IMR-90 (cell line): ENCODE measurements around the gene LIPI. TPM values are rescaled to one million over a fixed set of nuclear protein-coding genes. Genes with fewer than 3 reads are reported as not detected.
A peak's percentile ranks its signal among the peaks of the same experiment; 100 is the strongest.

Experiments used
- ATAC-seq: fragments of 200-7000 bp; cut with Tn5 transposase; 2 replicates; pipeline ENCODE4 v1.9.1; 2020; ENCODE audit warnings: low read depth, mild to moderate bottlenecking, moderate library complexity
- BruUV-seq: library from RNA; stranded (reverse); fragments of 400-500 nt; replicated peaks from 2 replicates; lab custom pipeline; 2021; lab: Mats Ljungman, UMichigan
- CTCF ChIA-PET: fragments of 300-600 bp; formaldehyde crosslinking; extraction: SDS; loops from one replicate; lab custom pipeline; 2021; ENCODE audit warnings: antibody characterized with exemption; lab: Yijun Ruan, JAX
- POLR2A ChIA-PET: fragments of 300-600 bp; sonication (Branson Sonifier 250); formaldehyde crosslinking; loops from one replicate; lab custom pipeline; 2022; ENCODE audit warnings: antibody characterized with exemption; ENCODE audit not compliant: unreplicated experiment; lab: Charles Lee
- DNase-seq: peaks from one replicate; pipeline ENCODE4 v3.0.0; 2013
- H2AFZ ChIP-seq: replicated peaks from 2 replicates; pipeline ENCODE3; 2013; ENCODE audit warnings: low read length, mild to moderate bottlenecking; ENCODE audit not compliant: poor library complexity
- H2AK5ac ChIP-seq: 2 replicates; pipeline ENCODE4 v1.6.1; 2013; ENCODE audit warnings: low read depth, low read length, inconsistent platforms
- H2AK9ac ChIP-seq: replicated peaks from 2 replicates; pipeline ENCODE3; 2013; ENCODE audit warnings: mild to moderate bottlenecking, low read depth, low read length, moderate library complexity; ENCODE audit not compliant: poor library complexity
- H2BK120ac ChIP-seq: 2 replicates; pipeline ENCODE4 v1.6.1; 2013; ENCODE audit warnings: low read depth, low read length, inconsistent platforms
- H2BK15ac ChIP-seq: 3 replicates; pipeline ENCODE4 v1.6.1; 2013; ENCODE audit warnings: low read depth, low read length, inconsistent platforms
- H2BK20ac ChIP-seq: 2 replicates; pipeline ENCODE4 v1.6.1; 2013; ENCODE audit warnings: low read depth, mild to moderate bottlenecking, inconsistent platforms, low read length, moderate library complexity
- H2BK5ac ChIP-seq: 2 replicates; pipeline ENCODE4 v1.6.1; 2013; ENCODE audit warnings: mild to moderate bottlenecking, low read depth, low read length, inconsistent platforms; ENCODE audit not compliant: poor library complexity, severe bottlenecking
- H3K14ac ChIP-seq: replicated peaks from 2 replicates; pipeline ENCODE4 v1.6.1; 2013; ENCODE audit warnings: low read depth, low read length, inconsistent platforms
- H3K18ac ChIP-seq: 2 replicates; pipeline ENCODE4 v1.6.1; 2013; ENCODE audit warnings: low read depth, low read length, control low read depth
- H3K23ac ChIP-seq: 2 replicates; pipeline ENCODE4 v1.6.1; 2013; ENCODE audit warnings: low read depth, low read length, inconsistent platforms
- H3K27ac ChIP-seq: 2 replicates; pipeline ENCODE4 v1.5.1; 2013; ENCODE audit warnings: mild to moderate bottlenecking, control low read depth, low read length; ENCODE audit not compliant: insufficient read depth
- H3K27me3 ChIP-seq: 2 replicates; pipeline ENCODE4 v1.6.1; 2013; ENCODE audit warnings: low read length; ENCODE audit not compliant: control insufficient read depth, insufficient read depth
- H3K36me3 ChIP-seq: 2 replicates; pipeline ENCODE4 v1.6.1; 2013; ENCODE audit warnings: low read length, mixed read lengths; ENCODE audit not compliant: control insufficient read depth, insufficient read depth
- H3K4ac ChIP-seq: 2 replicates; pipeline ENCODE4 v1.6.1; 2013; ENCODE audit warnings: low read depth, low read length, inconsistent platforms
- H3K4me1 ChIP-seq: 2 replicates; pipeline ENCODE4 v1.6.1; 2013; ENCODE audit warnings: low read length, mixed read lengths; ENCODE audit not compliant: control insufficient read depth, insufficient read depth
- H3K4me2 ChIP-seq: 2 replicates; pipeline ENCODE4 v1.6.1; 2013; ENCODE audit warnings: low read depth, mild to moderate bottlenecking, control low read depth, low read length, moderate library complexity
- H3K4me3 ChIP-seq: 2 replicates; pipeline ENCODE4 v1.5.1; 2013; ENCODE audit warnings: low read depth, mild to moderate bottlenecking, control low read depth, low read length, moderate library complexity; ENCODE audit not compliant: insufficient read depth
- H3K56ac ChIP-seq: 2 replicates; pipeline ENCODE4 v1.6.1; 2013; ENCODE audit warnings: low read length, inconsistent platforms; ENCODE audit not compliant: insufficient read depth; ENCODE audit errors: extremely low read depth
- H3K79me1 ChIP-seq, 2 experiments: 2 replicates each; pipeline ENCODE4 v1.6.1; 2013; ENCODE audit warnings: low read length in 2 of 2, inconsistent platforms in 1 of 2, low read depth in 1 of 2
- H3K9ac ChIP-seq: 2 replicates; pipeline ENCODE4 v1.6.1; 2013; ENCODE audit warnings: low read depth, low read length, control low read depth
- H3K9me1 ChIP-seq: 2 replicates; pipeline ENCODE4 v1.6.1; 2013; ENCODE audit warnings: low read length, inconsistent platforms; ENCODE audit not compliant: insufficient read depth
- H3K9me3 ChIP-seq: 2 replicates; pipeline ENCODE4 v1.6.1; 2013; ENCODE audit warnings: low read length; ENCODE audit not compliant: control insufficient read depth, insufficient read depth
- H4K20me1 ChIP-seq: 2 replicates; pipeline ENCODE4 v1.6.1; 2013; ENCODE audit warnings: low read length, inconsistent platforms; ENCODE audit not compliant: insufficient read depth
- H4K5ac ChIP-seq: 2 replicates; pipeline ENCODE4 v1.6.1; 2013; ENCODE audit warnings: mild to moderate bottlenecking, low read depth, low read length, control low read depth
- H4K8ac ChIP-seq, 2 experiments: 2 replicates each; pipeline ENCODE4 v1.6.1; 2013; ENCODE audit warnings: low read depth in 2 of 2, low read length in 2 of 2, control low read depth in 1 of 2, inconsistent platforms in 1 of 2
- H4K91ac ChIP-seq: 2 replicates; pipeline ENCODE4 v1.6.1; 2013; ENCODE audit warnings: low read depth, low read length, inconsistent platforms; ENCODE audit not compliant: insufficient read depth
- BHLHE40 ChIP-seq: fragments of 150-350 bp; IDR thresholded peaks from 2 replicates; pipeline ENCODE4 v1.6.1; 2016; ENCODE audit warnings: mild to moderate bottlenecking, low read depth, low read length
- FOS ChIP-seq: fragments of 150-350 bp; IDR thresholded peaks from 2 replicates; pipeline ENCODE4 v1.6.1; 2016; ENCODE audit warnings: low read depth, low read length
- MAZ ChIP-seq: IDR thresholded peaks from 2 replicates; pipeline ENCODE4 v1.6.1; 2012; ENCODE audit warnings: low read depth, mild to moderate bottlenecking, low read length, improper control_type of control experiment, moderate library complexity, borderline replicate concordance
- NFE2L2 ChIP-seq: fragments of 150-350 bp; IDR thresholded peaks from 2 replicates; pipeline ENCODE4 v1.6.1; 2016; ENCODE audit warnings: low read depth, mild to moderate bottlenecking, low read length
- RAD21 ChIP-seq: IDR thresholded peaks from 2 replicates; pipeline ENCODE4 v1.6.1; 2012; ENCODE audit warnings: low read length, improper control_type of control experiment
- RCOR1 ChIP-seq: IDR thresholded peaks from 2 replicates; pipeline ENCODE4 v1.6.1; 2012; ENCODE audit warnings: mild to moderate bottlenecking, low read length, improper control_type of control experiment; ENCODE audit not compliant: insufficient replicate concordance
- SMC3 ChIP-seq: fragments of 150-350 bp; IDR thresholded peaks from 2 replicates; pipeline ENCODE4 v1.6.1; 2016; ENCODE audit warnings: low read depth, mild to moderate bottlenecking, antibody characterized with exemption, low read length, moderate library complexity
- WGBS, 2 experiments: methylation state at CpG; one replicate each; pipeline versions ENCODE4 v1.1.5 to v1.1.7; 2013; ENCODE audit warnings: missing lambda C conversion rate in 2 of 2; ENCODE audit not compliant: insufficient read length in 1 of 2; ENCODE audit errors: extremely low coverage in 2 of 2; 5-methylcytosine and 5-hydroxymethylcytosine counted together
- dilution Hi-C: fragments of 300-500 bp; cut with HindIII; formaldehyde crosslinking; loops from one replicate; pipeline ENCODE4 v1.14.3; 2018; ENCODE audit warnings: low sequenced_read_pairs; ENCODE audit not compliant: unreplicated experiment
- in situ Hi-C: fragments of 300-500 bp; cut with MboI; formaldehyde crosslinking; loops from 3 replicates; pipeline ENCODE4 v1.14.3; 2019; ENCODE audit warnings: low sequenced_read_pairs, inconsistent platforms, mixed read lengths
- intact Hi-C: fragments of 100-400 bp; cut with micrococcal nuclease; formaldehyde crosslinking; loops from 2 replicates; pipeline ENCODE4 v1.10.0; 2022
- polyA plus RNA-seq, 3 experiments: library from polyadenylated mRNA; depleted of rRNA; stranded (reverse); fragments of >200 nt; gene quantifications; 2 replicates each; pipeline ENCODE4 v1.2.3, GENCODE V29; 2012; ENCODE audit warnings: low replicate concordance in 1 of 3
- total RNA-seq: library from RNA; depleted of rRNA; stranded (reverse); fragments of >200 nt; gene quantifications from 2 replicates; pipeline ENCODE4 v1.2.3, GENCODE V29; 2012
- TF ChIP-seq, protein P1 (sequence below): fragments of 150-350 bp; IDR thresholded peaks from 2 replicates; pipeline ENCODE4 v1.6.1; 2017; ENCODE audit warnings: mild to moderate bottlenecking, antibody characterized with exemption, low read length, low read depth

LIPI gene
- total and polyA plus RNA-seq, 2 of the 4 experiments (the other 2 are of a cell fraction) = not detected

DNA sequence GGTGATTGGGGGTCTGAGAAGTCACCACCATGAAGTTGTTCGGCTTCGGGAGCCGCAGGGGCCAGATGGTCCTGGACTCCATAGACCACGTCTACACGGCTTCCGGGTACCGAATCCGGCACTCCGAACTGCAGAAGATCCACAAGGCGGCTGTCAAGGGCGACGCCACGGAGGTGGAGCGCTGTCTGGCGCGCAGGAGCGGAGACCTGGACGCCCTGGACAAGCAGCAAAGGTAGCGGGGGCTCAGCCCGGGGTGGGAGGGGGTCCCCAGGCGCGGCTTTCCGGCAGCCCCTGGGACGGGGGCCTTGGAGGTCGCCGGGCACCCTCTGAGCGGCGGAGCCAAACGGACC, 146.5 kb downstream of the LIPI start:
- Histone ChIP-seq H3K4ac (no peak overlapping the region), H4K8ac (no peak overlapping the region), H2BK120ac (no peak overlapping the region), H2AK5ac (no peak overlapping the region), H3K79me1 (no peaks in the 10 kb centered on the region), H3K36me3 (no peaks in the 10 kb centered on the region), H3K27ac (no peak overlapping the region; the same call in 1 of the 2 replicates), H2AK9ac (no peak overlapping the region), H3K14ac (no peak overlapping the region), H2BK15ac (no peak overlapping the region), H3K4me2 (peak overlapping the region; percentile 76), H3K9ac (peak overlapping the region; percentile 54; the same call in 1 of the 2 replicates), H3K27me3 (no peaks in the 10 kb centered on the region), H4K20me1 (no peaks in the 10 kb centered on the region), H3K9me3 (no peaks in the 10 kb centered on the region), H3K56ac (no peak overlapping the region), H2AFZ (peak overlapping the region; percentile 82), H3K23ac (no peak overlapping the region), H2BK5ac (no peak overlapping the region), H4K5ac (no peak overlapping the region), H3K9me1 (no peaks in the 10 kb centered on the region), H2BK20ac (no peak overlapping the region), H3K4me3 (peak overlapping the region; percentile 66), H3K4me1 (no peaks in the 10 kb centered on the region), H4K91ac (no peak overlapping the region), H3K18ac (no peak overlapping the region)
- dilution Hi-C loops = no loop called here
- ATAC-seq = peak; percentile 62
- ChIA-PET CTCF (no interaction called here), POLR2A (no interaction called here)
- in situ Hi-C loops = no loop called here
- BruUV-seq = no TSS peak
- 72% methylated on average over 9 of the region's 29 CpGs; no CpG with 5 or more reads in 1 of the 2 experiments for WGBS, 2 experiments
- intact Hi-C loops = no loop called here
- peak; percentile 25 for DNase-seq
- TF ChIP-seq BHLHE40 (no peak), MAZ (no peak), FOS (no peak), RAD21 (no peak), RCOR1 (no peak), SMC3 (no peak), NFE2L2 (no peak)
- TF ChIP-seq, protein P1, sequence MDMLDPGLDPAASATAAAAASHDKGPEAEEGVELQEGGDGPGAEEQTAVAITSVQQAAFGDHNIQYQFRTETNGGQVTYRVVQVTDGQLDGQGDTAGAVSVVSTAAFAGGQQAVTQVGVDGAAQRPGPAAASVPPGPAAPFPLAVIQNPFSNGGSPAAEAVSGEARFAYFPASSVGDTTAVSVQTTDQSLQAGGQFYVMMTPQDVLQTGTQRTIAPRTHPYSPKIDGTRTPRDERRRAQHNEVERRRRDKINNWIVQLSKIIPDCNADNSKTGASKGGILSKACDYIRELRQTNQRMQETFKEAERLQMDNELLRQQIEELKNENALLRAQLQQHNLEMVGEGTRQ = no peak
